Stimulated activated effector memory CD8-positive, alpha-beta T cell treated with anti-CD3 and anti-CD28 coated beads, Interleukin-12 subunit alpha, Interleukin-12 subunit beta, amount 100 ng/mL, for 72 hours (primary cell): ENCODE data around the gene KCNMB2.
"Not testable (repeated sequence)": the region's sequence is repeated elsewhere in the genome, so short reads cannot be mapped to it uniquely, and the experiment has no call there.

Experiments used
- ATAC-seq: fragments of 150-1000 bp; cut with Tn5 transposase; 2 replicates; pipeline ENCODE4 v1.10.0; 2021
- DNase-seq, 2 donors: peaks; one replicate each; pipeline ENCODE4 v3.0.0; 2021 to 2022; ENCODE audit warnings: low spot score in 2 of 2
- H3K27ac Mint-ChIP-seq: one replicate; pipeline ENCODE4 v1.8.0; 2022; ENCODE audit warnings: mild to moderate bottlenecking, mixed read lengths
- H3K36me3 Mint-ChIP-seq: one replicate; pipeline ENCODE4 v1.8.0; 2022; ENCODE audit warnings: mild to moderate bottlenecking, mixed read lengths
- H3K4me1 Mint-ChIP-seq: one replicate; pipeline ENCODE4 v1.8.0; 2022; ENCODE audit warnings: mixed read lengths
- H3K4me3 Mint-ChIP-seq: one replicate; pipeline ENCODE4 v1.8.0; 2022; ENCODE audit warnings: mild to moderate bottlenecking, mixed read lengths
- H3K9me3 Mint-ChIP-seq: one replicate; pipeline ENCODE4 v1.8.0; 2022; ENCODE audit warnings: mixed read lengths

Gene KCNMB2

GRCh38 chr3:178711753-178712152, 175.5 kb downstream of the KCNMB2 start:
- ATAC-seq (no peak), DNase-seq (no peak)
- Mint-ChIP-seq H3K4me1 (no peaks in the 10 kb centered on the region), H3K9me3 (no peaks in the 10 kb centered on the region), H3K36me3 (no peaks in the 10 kb centered on the region), H3K27ac (no peak overlapping the region), H3K4me3 (no peak overlapping the region)

GRCh38 chr3:178712247-178712646, 176.0 kb downstream of the KCNMB2 start:
- no peaks in the 10 kb centered on the region for H3K36me3 Mint-ChIP-seq
- DNase-seq (no peak), ATAC-seq (no peak)
- no peaks in the 10 kb centered on the region for H3K4me1 Mint-ChIP-seq
- H3K9me3 Mint-ChIP-seq, result no peaks in the 10 kb centered on the region
- no peak overlapping the region for H3K27ac Mint-ChIP-seq
- no peak overlapping the region for H3K4me3 Mint-ChIP-seq

- Mint-ChIP-seq H3K9me3 (no peaks in the 10 kb centered on the region), H3K27ac (no peak overlapping the region), H3K36me3 (no peaks in the 10 kb centered on the region), H3K4me1 (no peaks in the 10 kb centered on the region), H3K4me3 (no peak overlapping the region)
- no peak for DNase-seq
- no peak for ATAC-seq
These were observed 178.9 kb downstream of the KCNMB2 start for GRCh38 chr3:178714925-178715832.

GRCh38 chr3:178718995-178719635, 182.9 kb downstream of the KCNMB2 start:
- Mint-ChIP-seq H3K36me3 (no peaks in the 10 kb centered on the region), H3K9me3 (no peaks in the 10 kb centered on the region), H3K27ac (no peak overlapping the region), H3K4me3 (no peak overlapping the region), H3K4me1 (no peaks in the 10 kb centered on the region)
- DNase-seq (no peak), ATAC-seq (no peak)

- H3K4me3 Mint-ChIP-seq, result no peak overlapping the region
- H3K27ac Mint-ChIP-seq, result no peak overlapping the region
- ATAC-seq, result no peak
- no peaks in the 10 kb centered on the region for H3K36me3 Mint-ChIP-seq
- H3K4me1 Mint-ChIP-seq, result no peaks in the 10 kb centered on the region
- no peak for DNase-seq
- peaks cover 3% of the 10 kb centered on the region for H3K9me3 Mint-ChIP-seq
These were observed 196.6 kb downstream of the KCNMB2 start for GRCh38 chr3:178732824-178733223.

GRCh38 chr3:178735032-178735674, 198.9 kb downstream of the KCNMB2 start:
- DNase-seq (no peak), ATAC-seq (no peak)
- Mint-ChIP-seq H3K4me1 (no peaks in the 10 kb centered on the region), H3K36me3 (no peaks in the 10 kb centered on the region), H3K4me3 (no peak overlapping the region), H3K27ac (no peak overlapping the region), H3K9me3 (peaks cover 3% of the 10 kb centered on the region)

GRCh38 chr3:178736300-178736699, 200.1 kb downstream of the KCNMB2 start:
- Mint-ChIP-seq H3K27ac (no peak overlapping the region), H3K4me3 (no peak overlapping the region), H3K9me3 (no peaks in the 10 kb centered on the region), H3K4me1 (no peaks in the 10 kb centered on the region), H3K36me3 (no peaks in the 10 kb centered on the region)
- DNase-seq (no peak), ATAC-seq (no peak)

GRCh38 chr3:178739720-178740119, 203.5 kb downstream of the KCNMB2 start:
- Mint-ChIP-seq H3K36me3 (no peaks in the 10 kb centered on the region), H3K4me1 (no peaks in the 10 kb centered on the region), H3K27ac (no peak overlapping the region), H3K9me3 (no peaks in the 10 kb centered on the region), H3K4me3 (no peak overlapping the region)
- DNase-seq (no peak), ATAC-seq (no peak)

- H3K9me3 Mint-ChIP-seq, result no peaks in the 10 kb centered on the region
- no peaks in the 10 kb centered on the region for H3K36me3 Mint-ChIP-seq
- no peak overlapping the region for H3K27ac Mint-ChIP-seq
- ATAC-seq, result no peak
- no peaks in the 10 kb centered on the region for H3K4me1 Mint-ChIP-seq
- H3K4me3 Mint-ChIP-seq, result no peak overlapping the region
- DNase-seq, result no peak
These were observed 204.8 kb downstream of the KCNMB2 start for GRCh38 chr3:178741020-178741419.

GRCh38 chr3:178743297-178743696, 207.1 kb downstream of the KCNMB2 start:
- H3K27ac Mint-ChIP-seq, result no peak overlapping the region
- no peak for DNase-seq
- no peaks in the 10 kb centered on the region for H3K4me1 Mint-ChIP-seq
- no peaks in the 10 kb centered on the region for H3K36me3 Mint-ChIP-seq
- ATAC-seq, result no peak
- H3K4me3 Mint-ChIP-seq, result no peak overlapping the region
- H3K9me3 Mint-ChIP-seq, result no peaks in the 10 kb centered on the region

- H3K4me1 Mint-ChIP-seq, H3K4me3 Mint-ChIP-seq, H3K27ac Mint-ChIP-seq, DNase-seq, H3K9me3 Mint-ChIP-seq, ATAC-seq, H3K36me3 Mint-ChIP-seq: not testable (repeated sequence)
These were observed 209.8 kb downstream of the KCNMB2 start for GRCh38 chr3:178745861-178746655.

- Mint-ChIP-seq H3K4me1 (no peaks in the 10 kb centered on the region), H3K36me3 (no peaks in the 10 kb centered on the region), H3K4me3 (no peak overlapping the region), H3K27ac (no peak overlapping the region), H3K9me3 (no peaks in the 10 kb centered on the region)
- no peak for ATAC-seq
- DNase-seq, result no peak
These were observed 212.6 kb downstream of the KCNMB2 start for GRCh38 chr3:178748874-178749273.

- ATAC-seq, result no peak
- Mint-ChIP-seq H3K27ac (no peak overlapping the region), H3K9me3 (no peaks in the 10 kb centered on the region), H3K36me3 (no peaks in the 10 kb centered on the region), H3K4me3 (no peak overlapping the region), H3K4me1 (no peaks in the 10 kb centered on the region)
- DNase-seq, result no peak
These were observed 213.2 kb downstream of the KCNMB2 start for GRCh38 chr3:178749471-178749870.

GRCh38 chr3:178750639-178751300, 214.5 kb downstream of the KCNMB2 start:
- Mint-ChIP-seq H3K4me3 (no peak overlapping the region), H3K36me3 (no peaks in the 10 kb centered on the region), H3K27ac (no peak overlapping the region), H3K9me3 (no peaks in the 10 kb centered on the region), H3K4me1 (no peaks in the 10 kb centered on the region)
- ATAC-seq, result no peak
- no peak for DNase-seq

- Mint-ChIP-seq H3K27ac (no peak overlapping the region), H3K9me3 (no peaks in the 10 kb centered on the region), H3K4me3 (no peak overlapping the region), H3K36me3 (no peaks in the 10 kb centered on the region), H3K4me1 (no peaks in the 10 kb centered on the region)
- no peak for ATAC-seq
- DNase-seq, result no peak
These were observed 216.6 kb downstream of the KCNMB2 start for GRCh38 chr3:178752843-178753242.
